ENCODE results near the gene ABCD1.
"Not testable (repeated sequence)": the region's sequence is repeated elsewhere in the genome, so short reads cannot be mapped to it uniquely, and the experiment has no call there.

The ABCD1 gene

DNA sequence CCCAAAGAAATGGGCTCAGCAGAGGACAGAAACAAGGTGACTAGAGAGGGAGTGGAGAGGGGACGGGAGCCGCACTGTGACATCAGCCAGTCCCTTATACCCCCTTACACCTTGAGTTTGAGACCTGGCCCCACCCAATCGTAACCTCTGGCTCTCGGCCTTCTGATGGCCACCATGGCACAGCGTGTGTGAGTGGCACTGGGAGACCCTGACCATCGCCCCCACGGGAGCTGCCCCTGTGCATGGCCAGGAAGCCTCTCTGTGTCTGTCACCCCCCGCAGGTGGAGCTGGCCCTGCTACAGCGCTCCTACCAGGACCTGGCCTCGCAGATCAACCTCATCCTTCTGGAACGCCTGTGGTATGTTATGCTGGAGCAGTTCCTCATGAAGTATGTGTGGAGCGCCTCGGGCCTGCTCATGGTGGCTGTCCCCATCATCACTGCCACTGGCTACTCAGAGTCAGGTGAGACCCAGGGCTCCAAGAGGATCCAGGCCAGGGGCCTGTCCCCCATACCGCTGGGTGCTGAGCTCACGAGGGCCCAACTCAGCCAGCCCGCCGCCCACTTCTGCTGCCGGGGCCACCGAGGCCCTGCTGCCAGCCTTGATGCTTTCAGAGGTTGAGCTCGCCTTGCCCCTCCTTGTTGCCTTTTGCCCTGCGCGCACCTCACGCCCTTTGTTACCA is 4.4 kb downstream of the ABCD1 start:
- no peaks in the 10 kb centered on the region for H3K4me1 ChIP-seq (ENCODE audit: control insufficient read depth, insufficient read depth, low read length)
- peaks cover 0 to 19% of the 10 kb centered on the region in 2 experiments; a peak in 1 of 3 replicates for H3K36me3 ChIP-seq (ENCODE audit: control insufficient read depth in 2 of 2, insufficient read depth in 1 of 2, low read length in 2 of 2)
- H3K27ac ChIP-seq (ENCODE audit: extremely low read depth, low read depth, low read length) = no peak overlapping the region
- no peaks in the 10 kb centered on the region for H3K9me3 ChIP-seq (ENCODE audit: control insufficient read depth, insufficient read depth, low read depth, low read length)
- ChIA-PET CTCF (interaction anchor here (0.5 to 0.6 kb wide), 2 partner anchors 92 to 201 kb away, joined by 3 read pairs; no protein-coding TSS in a partner anchor), POLR2A (interaction anchor here (0.6 kb wide), 1 partner anchor 15 kb away, joined by 3 read pairs; no protein-coding TSS in a partner anchor)
- no peak overlapping the region for H3K4me3 ChIP-seq (ENCODE audit: low read depth, low read length)
- TF ChIP-seq BCL11A (tag by site-specific recombination; IDR thresholded peaks at IDR 0.05; ENCODE audit: low read depth) (no peak), ZNF623 (tag by site-specific recombination; IDR thresholded peaks at IDR 0.05) (no peak), KLF7 (tag by site-specific recombination; IDR thresholded peaks at IDR 0.05; ENCODE audit: borderline replicate concordance) (no peak), ZNF223 (tag by site-specific recombination; IDR thresholded peaks at IDR 0.05) (no peak), ZFP3 (tag by site-specific recombination; IDR thresholded peaks at IDR 0.05; ENCODE audit: low read depth) (no peak), ZNF202 (tag by site-specific recombination; IDR thresholded peaks at IDR 0.05; ENCODE audit: borderline replicate concordance) (no peak), ZNF24 (tag by site-specific recombination; IDR thresholded peaks at IDR 0.05) (no peak), ZNF596 (tag by site-specific recombination; IDR thresholded peaks at IDR 0.05) (no peak)
- TF ChIP-seq, protein P1, sequence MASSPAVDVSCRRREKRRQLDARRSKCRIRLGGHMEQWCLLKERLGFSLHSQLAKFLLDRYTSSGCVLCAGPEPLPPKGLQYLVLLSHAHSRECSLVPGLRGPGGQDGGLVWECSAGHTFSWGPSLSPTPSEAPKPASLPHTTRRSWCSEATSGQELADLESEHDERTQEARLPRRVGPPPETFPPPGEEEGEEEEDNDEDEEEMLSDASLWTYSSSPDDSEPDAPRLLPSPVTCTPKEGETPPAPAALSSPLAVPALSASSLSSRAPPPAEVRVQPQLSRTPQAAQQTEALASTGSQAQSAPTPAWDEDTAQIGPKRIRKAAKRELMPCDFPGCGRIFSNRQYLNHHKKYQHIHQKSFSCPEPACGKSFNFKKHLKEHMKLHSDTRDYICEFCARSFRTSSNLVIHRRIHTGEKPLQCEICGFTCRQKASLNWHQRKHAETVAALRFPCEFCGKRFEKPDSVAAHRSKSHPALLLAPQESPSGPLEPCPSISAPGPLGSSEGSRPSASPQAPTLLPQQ (tag by site-specific recombination; IDR thresholded peaks at IDR 0.05) = no peak
- TF ChIP-seq, protein P2, sequence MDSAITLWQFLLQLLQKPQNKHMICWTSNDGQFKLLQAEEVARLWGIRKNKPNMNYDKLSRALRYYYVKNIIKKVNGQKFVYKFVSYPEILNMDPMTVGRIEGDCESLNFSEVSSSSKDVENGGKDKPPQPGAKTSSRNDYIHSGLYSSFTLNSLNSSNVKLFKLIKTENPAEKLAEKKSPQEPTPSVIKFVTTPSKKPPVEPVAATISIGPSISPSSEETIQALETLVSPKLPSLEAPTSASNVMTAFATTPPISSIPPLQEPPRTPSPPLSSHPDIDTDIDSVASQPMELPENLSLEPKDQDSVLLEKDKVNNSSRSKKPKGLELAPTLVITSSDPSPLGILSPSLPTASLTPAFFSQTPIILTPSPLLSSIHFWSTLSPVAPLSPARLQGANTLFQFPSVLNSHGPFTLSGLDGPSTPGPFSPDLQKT (IDR thresholded peaks at IDR 0.05; ENCODE audit: borderline replicate concordance, low read depth, low read length) = no peak

DNA sequence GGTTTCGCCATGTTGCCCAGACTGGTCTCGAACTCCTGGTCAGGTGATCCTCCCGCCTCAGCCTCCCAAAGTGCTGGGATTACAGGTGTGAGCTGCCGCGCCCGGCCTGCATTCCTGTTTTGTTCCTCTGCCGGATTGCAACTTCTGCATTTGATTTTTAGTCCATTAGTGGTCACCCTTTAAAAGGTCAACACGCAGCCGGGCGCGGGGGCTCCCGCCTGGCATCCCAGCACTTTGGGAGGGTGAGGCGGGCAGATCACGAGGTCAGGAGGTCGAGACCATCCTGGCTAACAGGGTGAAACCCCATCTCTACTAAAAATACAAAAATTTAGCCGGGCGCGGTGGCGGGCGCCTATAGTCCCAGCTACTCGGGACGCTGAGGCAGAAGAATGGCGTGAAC is 5.5 kb downstream of the ABCD1 start:
- H3K36me3 ChIP-seq (ENCODE audit: control insufficient read depth in 2 of 2, insufficient read depth in 1 of 2, low read length in 2 of 2) = peaks cover 0 to 19% of the 10 kb centered on the region in 2 experiments; a peak in 1 of 3 replicates
- H3K9me3 ChIP-seq (ENCODE audit: control insufficient read depth, insufficient read depth, low read depth, low read length); H3K27ac ChIP-seq (ENCODE audit: extremely low read depth, low read depth, low read length); POLR2A ChIA-PET; H3K4me3 ChIP-seq (ENCODE audit: low read depth, low read length); CTCF ChIA-PET; H3K4me1 ChIP-seq (ENCODE audit: control insufficient read depth, insufficient read depth, low read length): not testable (repeated sequence)

DNA sequence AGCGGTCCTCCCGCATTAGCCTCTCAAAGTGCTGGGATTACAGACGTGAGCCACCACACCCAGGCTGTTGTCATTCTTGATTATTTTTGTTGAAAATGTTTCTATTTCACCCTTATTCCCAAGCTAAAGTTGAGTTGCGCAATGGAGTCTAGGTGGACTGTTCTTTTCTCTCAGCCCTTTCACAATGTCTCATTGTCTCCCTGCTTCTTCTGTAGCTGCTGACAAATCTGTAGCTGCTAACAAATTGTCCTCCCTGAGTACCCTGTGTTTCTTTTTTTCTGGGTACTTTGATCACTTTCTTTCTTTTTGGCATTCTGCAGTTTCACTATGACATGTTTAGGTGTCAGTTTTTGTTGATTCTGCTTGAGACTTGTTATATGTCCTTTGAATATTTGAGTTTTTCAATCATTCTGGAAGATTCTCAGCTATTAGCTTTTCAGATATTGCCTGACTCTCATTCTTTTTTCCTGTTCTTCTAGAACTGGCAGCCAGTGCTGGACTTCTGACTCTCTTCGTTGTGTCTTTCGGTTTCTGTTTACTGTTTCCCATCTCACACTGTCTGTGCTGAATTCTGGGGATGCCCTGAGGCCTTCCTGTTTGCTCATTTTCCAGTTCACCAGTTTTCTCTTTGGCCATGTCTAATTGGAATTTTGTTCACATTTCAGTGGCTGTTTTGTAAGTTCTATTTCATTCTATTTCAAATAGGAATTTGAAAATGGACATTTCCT is 6.6 kb downstream of the ABCD1 start:
- POLR2A ChIA-PET = no interaction called here
- TF ChIP-seq EGR2 (tag by site-specific recombination; IDR thresholded peaks at IDR 0.05; ENCODE audit: low read depth) (no peak), ZNF677 (tag by site-specific recombination; IDR thresholded peaks at IDR 0.05) (peak; percentile 56; the same call in 1 of the 2 replicates), KLF16 (tag by site-specific recombination; IDR thresholded peaks at IDR 0.05) (no peak), SETDB1 (IDR thresholded peaks at IDR 0.05; ENCODE audit: insufficient read length, low read length) (peak; percentile 49), ZNF274 (IDR thresholded peaks at IDR 0.05; ENCODE audit: low read length) (no peak), ZNF274 (tag by site-specific recombination; IDR thresholded peaks at IDR 0.05; ENCODE audit: borderline replicate concordance) (no peak), SALL2 (tag by site-specific recombination; IDR thresholded peaks at IDR 0.05; ENCODE audit: borderline replicate concordance) (no peak), BCL11A (tag by site-specific recombination; IDR thresholded peaks at IDR 0.05; ENCODE audit: low read depth) (no peak)
- TF ChIP-seq, protein P3, sequence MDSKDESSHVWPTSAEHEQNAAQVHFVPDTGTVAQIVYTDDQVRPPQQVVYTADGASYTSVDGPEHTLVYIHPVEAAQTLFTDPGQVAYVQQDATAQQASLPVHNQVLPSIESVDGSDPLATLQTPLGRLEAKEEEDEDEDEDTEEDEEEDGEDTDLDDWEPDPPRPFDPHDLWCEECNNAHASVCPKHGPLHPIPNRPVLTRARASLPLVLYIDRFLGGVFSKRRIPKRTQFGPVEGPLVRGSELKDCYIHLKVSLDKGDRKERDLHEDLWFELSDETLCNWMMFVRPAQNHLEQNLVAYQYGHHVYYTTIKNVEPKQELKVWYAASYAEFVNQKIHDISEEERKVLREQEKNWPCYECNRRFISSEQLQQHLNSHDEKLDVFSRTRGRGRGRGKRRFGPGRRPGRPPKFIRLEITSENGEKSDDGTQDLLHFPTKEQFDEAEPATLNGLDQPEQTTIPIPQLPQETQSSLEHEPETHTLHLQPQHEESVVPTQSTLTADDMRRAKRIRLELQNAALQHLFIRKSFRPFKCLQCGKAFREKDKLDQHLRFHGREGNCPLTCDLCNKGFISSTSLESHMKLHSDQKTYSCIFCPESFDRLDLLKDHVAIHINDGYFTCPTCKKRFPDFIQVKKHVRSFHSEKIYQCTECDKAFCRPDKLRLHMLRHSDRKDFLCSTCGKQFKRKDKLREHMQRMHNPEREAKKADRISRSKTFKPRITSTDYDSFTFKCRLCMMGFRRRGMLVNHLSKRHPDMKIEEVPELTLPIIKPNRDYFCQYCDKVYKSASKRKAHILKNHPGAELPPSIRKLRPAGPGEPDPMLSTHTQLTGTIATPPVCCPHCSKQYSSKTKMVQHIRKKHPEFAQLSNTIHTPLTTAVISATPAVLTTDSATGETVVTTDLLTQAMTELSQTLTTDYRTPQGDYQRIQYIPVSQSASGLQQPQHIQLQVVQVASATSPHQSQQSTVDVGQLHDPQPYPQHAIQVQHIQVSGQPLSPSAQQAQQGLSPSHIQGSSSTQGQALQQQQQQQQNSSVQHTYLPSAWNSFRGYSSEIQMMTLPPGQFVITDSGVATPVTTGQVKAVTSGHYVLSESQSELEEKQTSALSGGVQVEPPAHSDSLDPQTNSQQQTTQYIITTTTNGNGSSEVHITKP (tag by site-specific recombination; IDR thresholded peaks at IDR 0.05) = no peak
- TF ChIP-seq, protein P4, sequence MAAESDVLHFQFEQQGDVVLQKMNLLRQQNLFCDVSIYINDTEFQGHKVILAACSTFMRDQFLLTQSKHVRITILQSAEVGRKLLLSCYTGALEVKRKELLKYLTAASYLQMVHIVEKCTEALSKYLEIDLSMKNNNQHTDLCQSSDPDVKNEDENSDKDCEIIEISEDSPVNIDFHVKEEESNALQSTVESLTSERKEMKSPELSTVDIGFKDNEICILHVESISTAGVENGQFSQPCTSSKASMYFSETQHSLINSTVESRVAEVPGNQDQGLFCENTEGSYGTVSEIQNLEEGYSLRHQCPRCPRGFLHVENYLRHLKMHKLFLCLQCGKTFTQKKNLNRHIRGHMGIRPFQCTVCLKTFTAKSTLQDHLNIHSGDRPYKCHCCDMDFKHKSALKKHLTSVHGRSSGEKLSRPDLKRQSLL (tag by site-specific recombination; IDR thresholded peaks at IDR 0.05) = no peak
- TF ChIP-seq, protein P5, sequence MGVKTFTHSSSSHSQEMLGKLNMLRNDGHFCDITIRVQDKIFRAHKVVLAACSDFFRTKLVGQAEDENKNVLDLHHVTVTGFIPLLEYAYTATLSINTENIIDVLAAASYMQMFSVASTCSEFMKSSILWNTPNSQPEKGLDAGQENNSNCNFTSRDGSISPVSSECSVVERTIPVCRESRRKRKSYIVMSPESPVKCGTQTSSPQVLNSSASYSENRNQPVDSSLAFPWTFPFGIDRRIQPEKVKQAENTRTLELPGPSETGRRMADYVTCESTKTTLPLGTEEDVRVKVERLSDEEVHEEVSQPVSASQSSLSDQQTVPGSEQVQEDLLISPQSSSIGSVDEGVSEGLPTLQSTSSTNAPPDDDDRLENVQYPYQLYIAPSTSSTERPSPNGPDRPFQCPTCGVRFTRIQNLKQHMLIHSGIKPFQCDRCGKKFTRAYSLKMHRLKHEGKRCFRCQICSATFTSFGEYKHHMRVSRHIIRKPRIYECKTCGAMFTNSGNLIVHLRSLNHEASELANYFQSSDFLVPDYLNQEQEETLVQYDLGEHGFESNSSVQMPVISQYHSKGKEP (tag by site-specific recombination; IDR thresholded peaks at IDR 0.05) = no peak

More for the DNA sequence above, 6.6 kb downstream of the ABCD1 start:
- CTCF ChIA-PET = interaction anchor here (0.6 to 0.8 kb wide), 2 partner anchors 20 to 764 kb away, joined by 4 to 6 read pairs; no protein-coding TSS in a partner anchor
- Histone ChIP-seq H3K4me3 (ENCODE audit: low read depth, low read length) (no peak overlapping the region), H3K4me1 (ENCODE audit: control insufficient read depth, insufficient read depth, low read length) (no peaks in the 10 kb centered on the region), H3K27ac (ENCODE audit: extremely low read depth, low read depth, low read length) (no peak overlapping the region), H3K9me3 (ENCODE audit: control insufficient read depth, insufficient read depth, low read depth, low read length) (no peaks in the 10 kb centered on the region), H3K36me3 (ENCODE audit: control insufficient read depth in 2 of 2, insufficient read depth in 1 of 2, low read length in 2 of 2) (peaks cover 0 to 22% of the 10 kb centered on the region in 2 experiments; a peak in 1 of 3 replicates)

Data from HEK293 (cell line).